NCI-H1930 (cell line): ENCODE results near the gene LIMA1.
"Not testable (repeated sequence)": the region's sequence is repeated elsewhere in the genome, so short reads cannot be mapped to it uniquely, and the experiment has no call there.

Experiments
- DNase-seq, 2 experiments: peaks; one replicate each; lab custom pipeline; 2025; lab: John Stamatoyannopoulos, UW

Gene LIMA1

DNA sequence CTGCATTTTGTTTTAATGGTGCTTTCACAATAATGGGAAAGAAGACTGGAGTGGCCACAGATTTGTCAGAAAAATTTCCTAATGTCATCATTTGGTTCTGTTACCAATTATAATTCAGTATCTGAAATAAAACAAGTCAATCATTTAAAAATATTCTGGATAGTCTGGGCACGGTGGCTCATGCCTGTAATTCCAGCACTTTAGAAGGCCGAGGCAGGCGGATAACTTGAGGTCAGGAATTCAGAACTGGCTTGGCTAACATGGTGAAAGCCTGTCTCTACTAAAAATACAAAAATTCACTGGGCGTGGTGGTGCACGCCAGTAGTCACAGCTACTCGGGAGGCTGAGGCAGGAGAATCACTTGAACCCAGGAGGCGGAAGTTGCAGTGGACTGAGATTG lies 4.0 kb upstream of the LIMA1 start:
- DNase-seq, result no peak

DNA sequence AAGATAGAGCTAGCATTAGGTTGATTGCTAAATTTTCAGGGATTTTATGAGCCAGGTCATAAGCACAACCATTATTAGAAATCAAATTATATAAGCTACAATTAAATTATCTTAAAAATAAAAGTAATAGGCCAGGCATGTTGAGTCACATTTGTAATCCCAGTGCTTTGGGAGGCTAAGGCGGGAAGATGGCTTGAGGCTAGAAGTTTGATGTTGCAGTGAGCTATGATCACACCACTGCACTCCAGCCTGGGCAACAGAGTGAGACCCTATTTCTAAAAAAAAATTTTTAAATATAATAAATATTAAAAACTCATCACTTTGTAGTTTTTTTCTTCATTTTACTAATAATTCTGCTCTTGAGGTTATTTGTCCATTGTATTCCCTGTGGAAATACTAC lies 1.9 kb upstream of the LIMA1 start:
- no peak for DNase-seq

DNA sequence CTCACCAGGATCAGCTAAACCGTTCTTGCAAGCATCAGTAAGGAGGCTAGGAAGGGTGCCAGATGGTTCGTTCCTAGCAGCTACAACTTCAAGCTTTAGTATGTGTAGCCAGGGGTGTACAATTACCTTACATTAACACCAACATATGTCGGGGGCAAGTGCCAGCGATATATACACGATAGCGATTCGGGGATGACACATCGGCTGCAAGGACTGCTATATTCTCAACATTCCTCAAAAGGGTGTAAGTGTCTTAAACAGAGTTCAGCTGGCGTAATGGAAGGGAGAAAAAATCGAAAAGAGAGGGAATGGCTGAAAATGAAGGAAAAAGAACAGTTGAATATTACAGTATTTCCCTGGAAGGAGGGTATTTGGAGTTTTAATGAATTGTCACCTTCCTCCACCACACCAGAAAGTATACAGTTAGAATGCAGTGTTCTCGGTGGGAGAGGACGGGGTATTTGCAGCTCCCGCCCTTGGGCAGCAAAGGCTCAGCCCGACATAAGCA lies 545 bp downstream of the LIMA1 start:
- DNase-seq, result no peak

DNA sequence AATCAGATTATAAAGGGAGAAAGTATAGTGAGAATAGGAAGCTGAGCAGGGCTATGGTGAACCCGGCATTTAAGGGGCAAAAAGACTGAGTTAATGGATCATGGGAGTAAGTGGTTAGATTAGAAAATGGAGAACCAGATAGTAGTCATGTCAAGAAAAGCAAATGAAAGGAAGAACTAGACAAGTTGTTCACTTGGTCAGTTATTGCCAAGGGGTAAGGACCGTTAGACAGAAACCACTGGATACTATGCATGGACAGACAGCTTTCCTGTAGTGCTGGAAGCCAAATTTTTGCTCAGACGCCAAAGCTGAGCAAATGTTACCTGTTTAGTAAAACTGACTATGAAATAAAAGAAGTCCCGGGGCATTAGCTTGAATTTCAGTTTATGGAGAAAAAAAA lies 3.8 kb downstream of the LIMA1 start:
- no peak for DNase-seq

- no peak for DNase-seq
Observed at GRCh38 chr12:50276912-50277671, 6.2 kb downstream of the LIMA1 start.

DNA sequence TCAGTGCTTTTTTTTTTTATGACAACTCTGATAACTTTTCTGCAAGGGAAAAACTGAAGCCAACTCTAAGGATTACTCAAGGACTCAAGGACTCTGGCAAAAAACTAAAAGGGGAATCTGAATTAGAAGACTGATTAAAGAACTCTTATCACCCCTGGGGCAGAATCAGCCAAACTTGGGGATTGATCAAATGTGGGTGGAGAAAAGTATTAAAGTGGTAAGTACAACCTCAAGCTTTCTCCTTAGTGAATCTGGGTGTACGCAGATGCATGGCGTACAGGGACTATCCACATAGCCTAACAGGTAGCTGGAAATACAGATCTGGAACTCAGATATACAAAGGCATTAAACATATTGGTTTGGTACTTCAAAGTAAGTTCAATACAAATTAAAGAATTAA lies 7.3 kb downstream of the LIMA1 start:
- no peak for DNase-seq

DNA sequence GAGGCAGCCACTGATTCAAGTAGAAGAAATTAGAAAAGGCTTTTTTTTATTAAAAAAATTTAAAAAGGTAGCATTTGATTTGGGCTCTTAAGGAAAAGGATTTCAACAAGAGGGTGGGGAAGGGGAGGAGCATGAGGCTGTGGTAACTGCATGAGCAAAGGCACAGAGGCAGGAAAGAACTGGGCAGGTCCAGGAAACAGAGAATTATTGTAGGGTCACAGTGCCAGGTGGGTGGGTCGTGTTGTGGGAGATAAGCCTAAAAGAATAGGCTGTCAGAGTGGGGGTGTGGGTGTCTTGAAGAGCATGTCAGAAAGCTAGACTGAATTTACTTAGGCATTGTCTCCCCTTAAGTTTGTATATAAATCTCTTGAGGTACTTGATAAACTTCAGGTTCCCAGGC lies 7.8 kb downstream of the LIMA1 start:
- no peak for DNase-seq

DNA sequence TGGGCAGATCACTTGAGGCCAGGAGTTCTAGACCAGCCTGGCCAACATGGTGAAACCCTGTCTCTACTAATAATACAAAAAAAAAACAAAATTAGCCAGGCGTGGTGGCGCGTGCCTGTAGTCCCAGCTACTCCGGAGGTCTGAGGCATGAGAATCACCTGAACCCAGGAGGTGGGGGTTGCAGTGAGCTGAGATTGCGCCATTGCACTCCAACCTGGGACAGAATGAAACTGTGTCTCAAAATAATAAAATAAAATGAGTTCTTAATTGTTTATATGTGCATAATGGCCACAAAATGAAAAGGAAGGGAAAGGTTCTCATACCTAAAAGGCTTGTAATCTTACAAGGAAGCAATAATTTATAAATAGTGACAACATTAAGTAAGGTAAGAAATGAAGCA lies 8.2 kb downstream of the LIMA1 start:
- DNase-seq, result not testable (repeated sequence)

- no peak for DNase-seq
Observed at GRCh38 chr12:50271724-50272247, 11.5 kb downstream of the LIMA1 start.

DNA sequence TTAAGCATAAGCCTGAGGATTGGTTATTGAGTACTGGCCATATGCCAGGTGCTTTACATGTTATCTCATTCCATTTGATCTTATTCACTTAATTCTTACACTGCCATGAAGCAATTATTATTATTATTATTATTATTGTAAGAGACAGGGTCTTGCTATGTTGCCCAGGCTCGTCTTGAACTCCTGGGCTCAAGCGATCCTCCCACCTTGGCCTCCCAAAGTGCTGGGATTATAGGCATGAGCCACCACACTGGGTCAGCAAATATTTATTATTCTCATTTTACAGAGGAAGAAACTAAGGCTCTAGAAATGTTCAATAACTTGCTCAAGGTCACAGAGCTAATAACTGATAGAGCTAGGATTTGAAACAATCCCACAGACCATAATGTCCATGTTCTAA lies 14.8 kb downstream of the LIMA1 start:
- DNase-seq, result no peak

- DNase-seq, result no peak
Observed at GRCh38 chr12:50265770-50266524, 17.4 kb downstream of the LIMA1 start.

GRCh38 chr12:50263832-50264231 lies 19.5 kb downstream of the LIMA1 start:
- DNase-seq, result no peak

- no peak for DNase-seq
Observed at GRCh38 chr12:50261654-50262053, 21.7 kb downstream of the LIMA1 start.

DNA sequence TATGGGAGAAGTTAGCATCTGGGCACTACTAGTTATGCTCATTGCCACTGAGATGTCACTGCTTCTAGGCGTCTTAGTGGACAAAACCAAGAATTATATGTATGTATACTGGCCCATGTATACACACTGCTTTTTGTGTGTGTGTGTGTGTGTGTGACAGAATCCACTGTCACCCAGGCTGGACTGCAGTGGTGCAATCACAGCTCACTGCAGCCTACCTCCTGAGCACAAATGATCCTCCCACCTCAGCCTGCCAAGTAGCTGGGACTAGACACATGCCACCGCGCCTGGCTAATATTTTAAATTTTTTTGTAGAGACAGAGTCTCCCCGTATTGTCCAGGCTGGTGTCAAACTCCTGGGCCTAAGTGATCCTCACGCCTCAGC lies 25.2 kb downstream of the LIMA1 start:
- no peak for DNase-seq

DNA sequence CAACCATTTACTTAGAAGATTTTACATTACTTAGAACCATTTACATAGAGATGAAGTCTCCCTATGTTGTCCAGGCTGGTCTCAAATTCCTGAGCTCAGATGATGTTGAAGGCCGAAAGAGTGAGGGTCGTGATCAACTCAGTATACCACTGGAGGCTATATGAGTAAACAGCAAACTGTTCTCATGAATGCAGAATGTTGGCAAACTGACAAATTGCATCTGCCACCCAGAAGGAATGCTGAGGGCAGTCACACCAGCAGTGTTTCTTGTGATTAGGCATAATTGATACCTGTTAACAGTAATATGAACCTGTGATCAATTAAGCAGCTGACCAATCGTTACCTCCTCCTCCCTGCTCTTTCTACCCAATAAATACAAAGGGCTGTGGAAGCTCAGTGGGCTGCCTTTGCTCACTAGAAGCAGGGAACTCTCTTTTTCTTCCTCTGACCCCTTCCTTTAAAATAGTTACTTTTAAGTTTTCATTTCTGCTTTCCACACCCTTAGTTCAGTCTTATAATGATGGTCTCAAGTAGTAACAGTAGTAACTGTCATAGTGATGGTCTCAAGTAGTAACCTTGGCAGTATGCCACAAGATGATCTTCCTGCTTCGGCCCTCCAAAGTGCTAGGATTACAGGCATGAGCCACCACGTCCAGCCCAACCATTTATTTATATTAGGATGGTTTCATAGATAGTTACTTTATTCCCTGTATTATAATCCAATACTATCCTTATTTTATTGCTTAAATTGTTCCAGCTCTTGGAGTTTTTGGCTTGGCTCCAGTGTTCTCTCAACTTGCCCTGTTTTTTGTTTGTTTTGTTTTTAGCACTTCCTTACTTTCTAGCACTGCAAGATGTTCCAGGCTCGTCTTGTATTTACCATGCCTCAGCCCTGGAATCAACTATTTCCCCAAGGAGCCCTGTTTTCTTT lies 25.8 kb downstream of the LIMA1 start:
- DNase-seq, result no peak

GRCh38 chr12:50256761-50257160 lies 26.6 kb downstream of the LIMA1 start:
- no peak for DNase-seq

DNA sequence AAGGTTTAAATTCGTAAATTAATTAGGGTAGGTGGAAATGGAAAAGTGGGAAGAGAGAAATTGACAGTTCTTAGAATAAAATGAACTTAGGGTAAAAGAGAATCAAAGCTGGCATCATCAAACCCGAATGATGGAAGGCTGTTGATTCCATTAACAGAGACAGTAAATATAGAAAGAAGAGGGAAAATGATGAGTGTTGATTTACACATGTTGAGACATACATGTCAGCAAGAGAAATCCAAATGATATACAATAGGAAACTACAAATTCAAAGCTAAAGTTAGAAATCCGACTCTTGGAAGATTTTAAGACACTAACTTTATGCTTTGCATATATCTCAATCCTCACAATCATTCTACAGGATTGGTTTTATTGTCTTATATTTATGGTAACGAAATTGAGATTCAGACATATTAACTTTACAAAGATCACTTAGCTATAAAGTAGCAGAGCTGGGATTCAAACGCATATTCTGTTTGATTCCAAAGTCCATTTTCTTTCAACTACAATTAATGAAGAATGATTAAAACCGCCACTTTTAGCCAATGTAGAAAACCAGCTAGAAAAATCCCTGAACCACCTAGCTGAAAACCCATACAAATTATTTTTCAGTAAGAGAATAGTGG lies 30.2 kb downstream of the LIMA1 start:
- DNase-seq, result no peak

GRCh38 chr12:50251619-50252252 lies 31.6 kb downstream of the LIMA1 start:
- DNase-seq, result no peak

DNA sequence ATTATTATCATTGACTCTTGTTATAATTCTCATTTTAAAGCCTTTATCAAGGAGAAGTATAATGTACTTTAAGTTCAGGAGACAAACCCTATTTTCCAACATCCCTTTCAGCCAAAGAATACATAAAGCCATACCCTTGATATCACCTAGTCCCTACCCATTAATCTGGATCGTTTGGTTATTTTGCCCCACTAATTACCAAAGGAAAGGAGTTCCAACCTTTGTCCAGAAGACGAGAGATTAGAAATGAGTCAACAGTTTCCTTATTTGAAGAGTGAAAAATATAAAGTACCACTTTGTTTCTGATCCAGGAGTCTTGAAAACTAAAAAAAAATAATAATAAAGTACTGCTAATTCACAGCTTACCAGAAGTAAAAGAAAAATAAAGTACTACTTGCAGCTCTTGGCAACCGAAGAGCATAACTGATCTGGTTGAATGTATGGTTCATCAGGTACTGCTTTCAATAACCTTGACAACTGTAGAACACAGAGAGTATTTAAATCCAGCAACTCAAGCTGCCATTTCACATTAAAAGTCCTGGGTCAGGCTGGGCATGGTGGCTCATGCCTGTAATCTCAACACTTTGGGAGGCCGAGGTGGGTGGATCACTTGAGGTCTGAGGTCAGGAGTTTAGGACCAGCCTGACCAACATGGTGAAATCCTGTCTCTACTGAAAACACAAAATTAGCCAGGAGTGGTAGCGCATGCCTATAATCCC lies 33.7 kb downstream of the LIMA1 start:
- DNase-seq, result no peak

DNA sequence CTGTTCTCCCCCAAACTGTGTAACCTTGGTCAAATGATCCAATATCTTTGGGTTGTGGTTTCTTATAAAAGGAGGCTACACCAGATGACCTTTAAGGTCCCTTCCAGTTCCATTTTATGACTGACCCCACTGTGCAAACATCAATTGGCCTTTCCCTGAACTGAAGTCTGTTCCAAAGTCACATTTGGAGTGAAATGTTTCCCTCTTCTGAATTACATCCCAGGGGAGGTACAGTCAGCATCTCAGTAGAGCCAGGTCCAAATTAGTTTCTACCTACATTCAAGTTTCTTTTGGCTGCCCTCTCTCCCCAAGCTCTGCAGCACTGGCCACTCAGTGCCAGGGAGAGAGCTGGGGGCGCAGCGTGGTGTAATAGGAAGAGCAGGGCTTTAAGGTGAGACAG lies 34.4 kb downstream of the LIMA1 start:
- no peak for DNase-seq
